ENCODE results near the gene BCAP29.

DNA sequence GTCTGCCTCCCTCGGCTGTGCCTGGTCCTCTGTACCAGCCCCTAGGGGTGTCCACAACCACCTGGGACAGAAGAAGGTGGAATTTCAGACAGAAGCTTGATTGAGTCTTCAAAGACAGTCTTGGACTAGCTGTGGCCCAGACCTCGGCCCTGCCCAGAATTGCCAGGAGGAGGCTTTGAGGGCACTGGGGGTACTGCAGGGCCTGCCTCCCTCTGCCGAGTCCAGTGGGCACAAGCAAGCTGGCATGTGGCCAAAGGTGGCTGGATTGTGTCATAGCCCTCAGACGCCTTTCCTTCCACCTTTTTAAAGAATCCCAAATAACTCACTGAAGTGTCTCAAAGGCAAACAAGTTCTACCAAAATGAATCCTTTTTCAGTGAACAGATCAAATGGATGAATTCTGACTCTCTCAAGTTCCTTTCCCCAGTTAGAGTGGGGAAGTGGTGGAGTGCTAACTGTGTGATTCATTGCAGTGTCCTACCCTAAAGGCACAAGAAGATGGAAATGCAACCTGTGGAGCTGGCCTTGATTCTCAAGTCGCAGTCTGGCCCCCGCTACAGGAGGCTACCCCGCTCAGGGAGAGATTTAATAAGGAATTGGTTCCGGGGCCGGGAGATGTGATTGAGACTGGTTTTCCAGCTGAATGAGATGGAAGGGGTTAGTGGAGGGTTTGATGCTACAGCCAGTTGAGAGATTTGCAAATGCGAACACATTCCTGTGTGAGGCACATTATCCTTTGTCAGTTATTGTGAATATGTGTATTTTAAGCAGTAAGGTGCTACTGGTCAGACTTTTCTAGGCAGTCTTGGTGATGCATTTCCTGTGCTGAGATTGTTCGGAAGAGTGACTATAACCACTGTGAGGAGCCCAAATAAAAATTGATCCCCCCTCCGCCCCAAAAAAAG is 51.8 kb downstream of the BCAP29 start:
- TF ChIP-seq NFYB (IDR thresholded peaks at IDR 0.05; ENCODE audit: extremely low read depth, insufficient read length) (no peak), MXI1 (IDR thresholded peaks at IDR 0.05; ENCODE audit: low read depth, low read length) (no peak), CCAR2 (IDR thresholded peaks at IDR 0.05; ENCODE audit: low read depth, low read length) (no peak), ZNF589 (CRISPR knock-in tag; IDR thresholded peaks at IDR 0.05; ENCODE audit: low read depth) (no peak), CREB1 (IDR thresholded peaks at IDR 0.05) (no peak), CREB1 (CRISPR knock-in tag; IDR thresholded peaks at IDR 0.05) (no peak), JUN (IDR thresholded peaks at IDR 0.05; ENCODE audit: borderline replicate concordance, low read depth, low read length) (no peak), JUN (CRISPR knock-in tag; IDR thresholded peaks at IDR 0.05; ENCODE audit: borderline replicate concordance) (no peak), ZNF431 (CRISPR knock-in tag; IDR thresholded peaks at IDR 0.05) (no peak)
